NCI-H1048 (cell line): ENCODE measurements around the gene DPPA4.

Experiments
- DNase-seq: peaks from one replicate; lab custom pipeline; 2025; lab: John Stamatoyannopoulos, UW

Gene DPPA4

DNA sequence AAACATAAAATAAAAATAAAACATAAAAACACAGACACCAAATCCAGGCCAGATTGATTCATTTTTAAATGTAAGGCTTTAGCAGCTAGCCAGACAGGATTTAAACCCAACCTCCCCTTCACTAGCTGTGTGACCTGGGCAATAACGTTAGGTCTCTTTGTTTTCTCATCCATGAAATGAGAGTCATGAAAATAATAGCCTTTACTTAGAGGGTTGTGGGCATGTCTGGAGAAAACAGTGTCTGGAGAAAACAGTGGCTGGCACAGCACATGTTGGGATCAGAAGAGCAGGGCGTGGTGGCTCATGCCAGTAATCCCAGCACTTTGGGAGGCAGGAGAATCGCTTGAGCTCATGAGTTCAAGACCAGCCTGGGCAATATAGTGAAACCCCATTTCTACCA, 1.9 kb upstream of the DPPA4 start:
- DNase-seq: no peak

DNA sequence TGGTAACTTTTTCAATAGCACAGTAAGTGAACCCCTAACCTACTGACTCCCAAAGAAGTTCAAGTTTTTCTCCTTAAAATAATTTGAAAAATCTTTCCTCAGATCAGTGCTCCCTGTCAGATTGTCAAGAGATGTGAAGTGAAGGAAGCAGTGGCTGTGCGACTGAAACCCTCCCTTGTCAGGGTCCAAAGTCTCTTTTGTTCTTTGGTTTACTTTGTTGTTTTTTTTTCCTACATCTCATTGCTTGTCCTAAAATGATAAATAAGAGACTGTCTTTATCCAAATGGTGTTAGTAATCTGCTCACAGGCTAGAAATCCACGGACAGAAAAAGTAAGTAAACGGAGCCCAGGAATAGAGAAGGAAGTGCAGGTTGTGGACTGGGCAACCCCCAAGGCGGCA, 976 bp upstream of the DPPA4 start:
- no peak for DNase-seq

DNA sequence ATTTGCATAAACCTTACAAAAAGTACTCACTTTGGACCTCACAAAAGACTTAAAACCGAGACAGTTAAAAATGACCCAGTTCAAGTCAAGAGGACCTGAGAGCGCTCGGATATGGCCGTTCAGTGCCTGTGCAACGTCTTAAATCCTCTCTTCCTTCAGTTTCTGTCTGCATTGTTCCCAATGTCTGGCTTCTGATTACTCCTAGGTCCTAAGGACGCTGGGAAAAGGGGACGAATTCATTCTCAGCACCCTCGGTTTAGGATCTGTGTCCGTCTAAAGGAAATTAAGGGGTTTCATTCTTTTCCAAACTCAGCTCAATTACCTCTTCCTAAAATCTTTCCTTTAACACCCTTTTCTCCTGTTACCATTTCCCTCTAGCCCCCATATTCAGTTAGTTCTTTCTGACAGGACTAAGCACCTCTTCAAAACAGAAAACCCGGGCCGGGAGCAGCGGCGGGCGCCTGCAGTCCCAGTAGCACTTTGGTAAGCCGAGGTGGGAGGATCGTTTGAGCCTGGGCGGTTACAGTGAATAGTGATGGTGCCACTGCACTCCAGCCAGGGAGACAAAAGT, 970 bp downstream of the DPPA4 start:
- DNase-seq: no peak

DNA sequence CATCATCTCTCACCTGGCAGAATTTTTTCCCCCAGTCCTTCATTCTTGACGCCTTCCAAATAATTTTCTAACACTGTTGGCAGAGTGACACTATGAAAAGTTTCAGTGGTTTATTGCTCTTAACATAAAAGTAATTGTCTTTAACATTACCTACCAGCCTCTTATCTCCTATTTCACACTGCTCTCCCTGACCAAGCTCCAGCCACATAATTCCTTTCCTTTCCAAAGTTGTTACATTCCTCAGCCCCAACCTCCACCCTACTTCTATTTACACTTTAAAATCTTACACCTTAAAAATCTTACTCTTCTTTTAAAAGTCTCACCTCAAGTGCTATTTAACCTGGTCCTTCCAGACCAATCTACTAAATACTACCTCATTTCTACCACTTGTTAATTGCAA, 2.8 kb downstream of the DPPA4 start:
- DNase-seq: no peak

DNA sequence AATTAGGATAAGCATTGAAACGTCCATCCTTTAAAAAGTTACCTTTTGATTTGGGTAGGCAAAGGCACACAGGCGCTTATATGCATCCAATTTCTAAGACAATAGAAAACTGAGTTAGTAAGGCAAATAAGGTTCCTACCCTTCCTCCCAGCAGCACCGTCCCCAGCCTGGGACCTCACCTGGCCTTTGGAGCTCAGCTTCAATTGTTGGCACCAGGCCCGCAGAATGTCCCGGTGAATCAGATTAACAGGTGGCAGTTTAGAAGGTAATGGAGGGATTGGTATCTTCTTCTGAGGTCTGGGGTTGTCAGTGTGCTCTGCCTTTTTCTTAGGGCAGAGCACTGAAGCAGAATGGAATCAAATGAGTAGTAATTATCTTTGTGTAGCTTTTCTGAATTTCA, 5.7 kb downstream of the DPPA4 start:
- no peak for DNase-seq

DNA sequence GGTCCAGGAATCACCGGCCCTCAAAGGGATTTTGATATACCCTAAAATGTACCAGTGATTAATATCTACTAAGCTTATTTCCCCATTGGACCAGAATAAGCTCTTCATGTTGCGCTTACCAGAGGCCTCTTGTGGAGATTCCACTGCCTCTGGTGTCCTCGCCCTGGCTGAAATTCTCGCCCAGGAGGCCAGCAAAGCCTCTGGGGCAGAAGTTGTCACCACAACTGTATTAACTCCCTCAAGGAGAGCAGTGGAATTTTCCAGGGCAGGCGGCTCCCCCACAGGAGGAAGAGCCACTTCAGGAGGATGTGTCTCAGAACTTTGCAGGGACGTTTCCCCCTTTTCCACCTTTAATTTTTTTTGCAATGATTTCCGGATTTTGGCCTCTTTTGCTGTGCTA, 6.9 kb downstream of the DPPA4 start:
- no peak for DNase-seq

DNA sequence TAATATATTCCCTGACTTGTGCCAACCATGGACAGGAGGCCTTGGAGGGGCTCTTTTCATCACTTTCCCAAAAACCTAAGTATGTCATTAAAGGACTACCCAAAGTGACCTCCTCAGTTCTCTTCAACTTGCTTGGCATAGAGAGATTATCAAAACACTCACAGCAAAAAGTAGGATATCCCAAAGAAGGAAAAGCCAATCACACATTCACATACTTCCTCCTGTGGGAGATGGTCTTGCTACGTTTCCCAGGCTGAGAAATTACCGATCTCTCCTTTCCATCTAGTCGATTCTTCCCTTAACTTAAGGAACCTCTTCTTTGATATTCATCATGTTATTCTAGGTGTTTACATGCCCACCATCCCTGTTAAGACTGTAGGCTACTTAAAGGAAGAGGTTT, 9.1 kb downstream of the DPPA4 start:
- DNase-seq: no peak

DNA sequence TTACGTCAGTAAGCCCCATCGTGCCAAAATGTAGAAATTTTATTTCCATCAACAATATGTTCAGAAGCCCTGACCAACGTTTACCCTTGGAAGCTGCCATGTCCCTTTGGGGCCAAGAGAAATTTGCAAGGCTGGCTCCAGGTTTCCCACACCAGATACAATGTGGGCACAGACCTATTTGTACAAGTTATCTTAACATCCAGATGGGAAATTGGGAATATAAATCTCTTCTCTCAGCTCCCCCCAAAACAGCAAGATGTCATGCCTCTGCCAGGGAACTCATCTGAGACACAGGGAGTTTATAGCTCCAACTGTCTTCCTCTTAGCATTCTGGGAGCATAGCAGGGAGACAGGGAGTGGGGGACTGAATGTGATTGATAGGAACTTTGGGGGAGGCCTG, 11.7 kb downstream of the DPPA4 start:
- no peak for DNase-seq

DNA sequence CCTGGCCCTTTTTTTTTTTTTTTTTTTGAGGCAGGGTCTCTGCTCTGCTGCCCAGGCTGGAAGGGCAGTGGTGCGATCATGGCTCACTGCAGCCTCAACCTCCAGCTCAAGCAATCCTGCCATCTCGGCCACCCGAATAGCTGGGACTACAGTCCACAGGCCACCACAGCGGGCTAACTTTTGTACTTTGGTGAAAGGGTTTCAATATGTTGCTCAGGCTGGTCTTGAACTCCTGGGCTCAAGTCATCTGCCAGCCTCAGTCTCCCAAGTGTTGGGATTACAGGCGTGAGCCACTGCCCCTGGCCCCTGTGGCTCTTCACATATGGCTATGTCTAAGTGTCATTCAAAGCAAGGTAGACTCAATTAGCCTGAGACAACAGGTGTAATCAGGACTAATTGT, 12.2 kb downstream of the DPPA4 start:
- DNase-seq: no peak

DNA sequence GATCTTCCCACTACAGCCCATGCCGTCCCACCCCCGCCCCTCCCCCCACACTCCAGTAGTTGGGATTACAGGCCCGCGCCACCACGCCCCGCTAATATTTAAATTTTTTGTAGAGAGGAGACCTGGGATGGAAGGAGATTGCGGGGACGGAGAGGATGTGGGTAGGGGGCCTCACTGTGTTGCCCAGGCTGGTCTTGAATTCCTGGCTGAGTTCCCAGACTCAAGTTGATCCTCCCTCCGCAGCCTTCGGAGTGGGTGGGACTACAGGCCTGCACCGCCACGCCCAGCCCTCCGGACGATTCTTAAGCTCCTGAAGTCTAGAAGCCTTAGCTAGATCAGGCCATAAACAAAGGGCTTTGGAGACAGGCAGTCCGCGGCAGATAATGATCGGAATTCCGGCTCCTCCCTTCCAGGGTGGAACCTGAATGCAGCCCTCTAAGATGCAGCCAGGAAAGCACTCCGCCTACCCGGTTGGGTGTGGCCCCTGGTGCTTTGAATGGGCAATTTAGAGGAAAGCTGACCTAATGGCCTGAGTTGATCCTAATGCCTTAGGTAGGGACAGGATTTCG, 21.1 kb downstream of the DPPA4 start, which contains the start of gene DPPA2:
Gene DPPA2, minus strand, starts transcription at position 356 of the 569 bp plus-strand sequence. CDS start 1,975 bp downstream, outside the sequence.
- DNase-seq: no peak

DNA sequence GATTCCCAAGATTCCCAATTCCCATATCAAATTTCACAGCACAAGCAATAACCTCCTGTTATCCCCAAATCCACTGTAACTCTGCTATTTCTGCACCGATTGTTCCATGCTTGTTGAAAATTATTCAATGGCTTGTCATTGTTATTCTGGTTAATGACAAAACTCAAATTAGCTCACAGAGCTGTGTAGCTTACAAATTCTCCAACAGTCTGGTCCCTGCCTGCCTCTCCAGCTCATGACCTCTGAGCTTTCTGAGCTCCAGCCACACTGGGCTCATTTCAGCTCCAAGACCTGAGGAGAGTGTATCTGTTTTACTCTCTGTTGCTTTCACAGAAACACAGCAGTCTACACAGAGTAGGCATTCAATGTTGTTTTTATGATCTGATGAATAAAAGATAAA, 24.3 kb downstream of the DPPA4 start:
- no peak for DNase-seq

DNA sequence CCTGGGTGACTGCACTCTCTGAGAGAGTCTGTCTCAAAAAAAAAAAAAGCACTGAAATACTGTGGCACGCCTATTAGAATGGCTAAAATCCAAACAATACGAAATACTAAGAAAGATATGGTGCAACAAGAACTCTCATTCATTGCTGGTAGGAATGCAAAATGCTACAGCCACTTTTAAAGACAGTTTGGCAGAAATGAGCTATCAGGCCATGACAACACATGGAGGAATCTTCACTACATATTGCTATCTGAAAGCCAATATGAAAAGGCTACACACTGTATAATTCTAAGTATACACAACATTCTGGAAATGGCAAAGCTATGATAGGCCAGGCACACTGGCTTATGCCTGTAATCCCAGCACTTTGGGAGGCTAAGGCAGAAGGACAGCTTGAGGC, 39.9 kb downstream of the DPPA4 start:
- DNase-seq: no peak

DNA sequence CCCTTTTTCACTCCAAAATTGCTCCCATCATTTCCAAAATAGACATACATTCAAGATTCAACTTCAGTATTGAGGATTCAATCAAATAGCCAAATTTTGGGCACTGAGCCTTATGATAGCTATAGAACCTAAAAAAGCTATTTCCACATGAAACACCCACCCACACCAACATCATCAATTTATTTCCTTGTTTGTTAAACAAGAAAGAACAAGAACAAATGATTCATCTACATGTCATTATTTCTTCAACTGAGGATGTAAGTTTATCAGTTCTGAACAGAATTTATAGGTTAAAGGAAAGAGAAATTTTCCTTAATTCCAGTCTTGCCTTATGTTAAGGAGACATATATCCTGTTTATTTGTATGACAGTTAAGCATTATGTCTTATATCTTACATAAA, 53.3 kb downstream of the DPPA4 start:
- DNase-seq: no peak

DNA sequence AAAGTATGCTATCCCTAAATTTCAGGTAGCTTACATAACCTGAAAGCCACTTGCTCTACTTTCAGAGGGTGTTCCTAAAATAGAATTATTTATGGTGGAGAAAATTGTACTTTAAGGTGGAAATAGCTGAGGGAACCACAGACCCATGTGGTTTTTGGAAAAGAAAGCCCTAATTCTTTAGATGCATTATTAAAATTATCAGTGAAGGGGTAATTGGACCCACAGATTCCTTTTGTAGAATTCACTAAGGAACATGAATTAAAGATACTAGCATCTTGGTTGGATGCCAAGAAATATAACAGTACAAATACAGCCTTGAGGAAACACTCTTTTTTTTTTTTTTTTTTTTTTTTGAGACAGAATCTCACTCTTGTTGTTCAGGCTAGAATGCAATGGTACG, 58.8 kb downstream of the DPPA4 start:
- DNase-seq: no peak

DNA sequence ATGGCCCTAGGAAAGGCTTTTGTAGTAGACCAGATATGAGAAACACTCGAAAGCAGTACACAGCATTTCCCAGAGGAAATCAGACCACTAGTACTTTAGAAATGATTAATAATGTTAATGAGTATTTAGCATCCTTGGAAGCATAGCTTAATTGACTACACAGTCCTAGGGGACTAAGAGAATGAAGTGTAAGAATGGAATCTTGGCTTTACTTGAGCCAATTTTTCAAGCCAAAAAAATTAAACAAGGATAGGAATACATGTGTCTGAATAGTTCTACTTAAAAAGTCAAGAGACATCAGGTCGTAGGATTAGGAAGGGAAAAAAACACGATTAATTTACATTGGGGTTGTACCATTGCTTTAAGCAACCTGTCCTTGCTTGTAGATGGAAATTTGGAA, 59.2 kb downstream of the DPPA4 start:
- no peak for DNase-seq
